H1 (cell line): ENCODE results near the gene CREG2. TPM values are rescaled to one million over a fixed set of nuclear protein-coding genes. Genes with fewer than 3 reads are reported as not detected.

Experiments used
- CTCF ChIA-PET: fragments of 300-600 bp; sonication (Branson Sonifier 250); formaldehyde crosslinking; loops from one replicate; lab custom pipeline; 2021; ENCODE audit not compliant: partially characterized antibody; lab: Charles Lee
- POLR2A ChIA-PET: fragments of 300-600 bp; sonication (Branson Sonifier 250); formaldehyde crosslinking; loops from one replicate; lab custom pipeline; 2021; ENCODE audit warnings: inconsistent platforms; ENCODE audit not compliant: partially characterized antibody; lab: Charles Lee
- DNase-seq, 2 experiments: peaks; one replicate each; pipeline versions ENCODE4 v3.0.0 to v3.0.0-alpha.2; 2010 to 2022; ENCODE audit warnings: low spot score in 2 of 2, low read depth in 1 of 2, mixed read lengths in 1 of 2
- FAIRE-seq: peaks from 2 replicates; lab custom pipeline; 2011; peaks lifted over from hg19 to GRCh38; lab: Jason Lieb, UNC
- H2AFZ ChIP-seq: 2 replicates; pipeline ENCODE4 v1.8.1; 2012; ENCODE audit warnings: low read length, inconsistent platforms
- H2AK5ac ChIP-seq: 2 replicates; pipeline ENCODE4 v1.6.1; 2013; ENCODE audit warnings: low read depth, low read length
- H2BK120ac ChIP-seq: replicated peaks from 2 replicates; pipeline ENCODE3; 2013; ENCODE audit warnings: low read depth, low read length, inconsistent platforms
- H2BK12ac ChIP-seq: 2 replicates; pipeline ENCODE4 v1.6.1; 2013; ENCODE audit warnings: low read depth, low read length
- H2BK15ac ChIP-seq: 2 replicates; pipeline ENCODE4 v1.6.1; 2013; ENCODE audit warnings: low read length
- H2BK20ac ChIP-seq: 2 replicates; pipeline ENCODE4 v1.6.1; 2013; ENCODE audit warnings: low read length
- H2BK5ac ChIP-seq: 2 replicates; pipeline ENCODE4 v1.6.1; 2013; ENCODE audit warnings: low read depth, low read length
- H3K14ac ChIP-seq: 2 replicates; pipeline ENCODE4 v1.6.1; 2013; ENCODE audit warnings: inconsistent platforms; ENCODE audit not compliant: insufficient read length
- H3K18ac ChIP-seq: 2 replicates; pipeline ENCODE4 v1.6.1; 2013; ENCODE audit warnings: low read length; ENCODE audit errors: extremely low read depth
- H3K23ac ChIP-seq: 2 replicates; pipeline ENCODE4 v1.6.1; 2013; ENCODE audit warnings: inconsistent platforms; ENCODE audit not compliant: insufficient read length
- H3K23me2 ChIP-seq: 2 replicates; pipeline ENCODE4 v1.6.1; 2013; ENCODE audit warnings: low read depth, low read length
- H3K27ac ChIP-seq: 2 replicates; pipeline ENCODE4 v1.6.1; 2011; ENCODE audit warnings: low read depth, low read length, inconsistent platforms
- H3K27me3 ChIP-seq, 4 experiments: replicated peaks in 1 of 4; 1 replicate in 1 of 4; 2 replicates in 3 of 4; pipeline versions ENCODE4 v1.6.1 to v1.8.1; 2011 to 2013; ENCODE audit warnings: low read length in 3 of 4, mild to moderate bottlenecking in 3 of 4, inconsistent platforms in 2 of 4, mixed read lengths in 2 of 4, moderate library complexity in 1 of 4; ENCODE audit not compliant: control insufficient read depth in 3 of 4, insufficient read depth in 3 of 4; ENCODE audit errors: extremely low read depth in 1 of 4
- H3K36me3 ChIP-seq, 4 experiments: 2 replicates each; pipeline versions ENCODE4 v1.6.1 to v1.8.1; 2011 to 2013; ENCODE audit warnings: mild to moderate bottlenecking in 4 of 4, low read length in 3 of 4, moderate library complexity in 2 of 4, control low read depth in 1 of 4, inconsistent platforms in 1 of 4; ENCODE audit not compliant: insufficient read depth in 4 of 4, control insufficient read depth in 2 of 4
- H3K4ac ChIP-seq: replicated peaks from 2 replicates; pipeline ENCODE3; 2013; ENCODE audit warnings: low read length, low read depth, mixed read lengths, inconsistent platforms; ENCODE audit not compliant: insufficient read length
- H3K4me1 ChIP-seq, 4 experiments: replicated peaks in 1 of 4; 1 replicate in 1 of 4; 2 replicates in 3 of 4; pipeline versions ENCODE4 v1.6.1 to v1.8.1; 2011 to 2013; ENCODE audit warnings: low read length in 3 of 4, inconsistent platforms in 2 of 4, mixed read lengths in 1 of 4; ENCODE audit not compliant: insufficient read depth in 4 of 4, control insufficient read depth in 3 of 4
- H3K4me2 ChIP-seq, 2 experiments: 2 replicates each; pipeline versions ENCODE4 v1.6.1 to v1.8.1; 2011 to 2013; ENCODE audit warnings: low read depth in 2 of 2, low read length in 2 of 2, control low read depth in 1 of 2, inconsistent platforms in 1 of 2, mild to moderate bottlenecking in 1 of 2; ENCODE audit not compliant: insufficient read depth in 1 of 2
- H3K4me3 ChIP-seq, 4 experiments: fragments of 200-600, 300-600 bp in 1 of 4; sonication (generic), shearing (Covaris generic), sonication (Bioruptor Twin) in 1 of 4; 2 replicates each; pipeline versions ENCODE4 v1.5.1 to v1.8.1; 2011 to 2016; ENCODE audit warnings: low read length in 4 of 4, low read depth in 3 of 4, control low read depth in 2 of 4, inconsistent platforms in 2 of 4, mild to moderate bottlenecking in 2 of 4, mixed read lengths in 1 of 4, moderate library complexity in 1 of 4; ENCODE audit not compliant: insufficient read depth in 2 of 4; ENCODE audit errors: extremely low read depth in 1 of 4
- H3K56ac ChIP-seq: replicated peaks from 2 replicates; pipeline ENCODE3; 2013; ENCODE audit warnings: low read depth, mild to moderate bottlenecking, mixed read lengths, low read length, inconsistent platforms; ENCODE audit not compliant: insufficient read length
- H3K79me1 ChIP-seq: 2 replicates; pipeline ENCODE4 v1.6.1; 2013; ENCODE audit warnings: low read depth, low read length, control low read depth
- H3K79me2 ChIP-seq, 2 experiments: 2 replicates each; pipeline versions ENCODE4 v1.6.1 to v1.8.1; 2012 to 2013; ENCODE audit warnings: low read length in 2 of 2, mild to moderate bottlenecking in 2 of 2, inconsistent platforms in 1 of 2; ENCODE audit not compliant: insufficient read depth in 2 of 2, control insufficient read depth in 1 of 2
- H3K9ac ChIP-seq, 4 experiments: replicated peaks in 1 of 4; 1 replicate in 1 of 4; 2 replicates in 3 of 4; pipeline versions ENCODE4 v1.6.1 to v1.8.1; 2011 to 2013; ENCODE audit warnings: low read depth in 3 of 4, low read length in 3 of 4, control low read depth in 2 of 4, mild to moderate bottlenecking in 2 of 4, moderate library complexity in 2 of 4, inconsistent platforms in 1 of 4; ENCODE audit errors: extremely low read depth in 1 of 4
- H3K9me3 ChIP-seq, 2 experiments: 2 replicates each; pipeline versions ENCODE4 v1.6.1 to v1.8.1; 2012 to 2013; ENCODE audit warnings: mild to moderate bottlenecking in 2 of 2, moderate library complexity in 2 of 2, control low read depth in 1 of 2, inconsistent platforms in 1 of 2, low read depth in 1 of 2, low read length in 1 of 2, mixed read lengths in 1 of 2; ENCODE audit not compliant: insufficient read depth in 2 of 2
- H4K20me1 ChIP-seq, 2 experiments: replicated peaks in 1 of 2; 2 replicates each; pipeline versions ENCODE3 to v1.8.1; 2011 to 2013; ENCODE audit warnings: inconsistent platforms in 2 of 2, low read length in 2 of 2, mild to moderate bottlenecking in 1 of 2; ENCODE audit not compliant: insufficient read depth in 2 of 2, control insufficient read depth in 1 of 2
- H4K5ac ChIP-seq: 2 replicates; pipeline ENCODE4 v1.6.1; 2013; ENCODE audit warnings: low read length, low read depth, mixed read lengths, inconsistent platforms; ENCODE audit not compliant: insufficient read length
- H4K8ac ChIP-seq: 2 replicates; pipeline ENCODE4 v1.8.0; 2013; ENCODE audit warnings: mild to moderate bottlenecking, moderate library complexity, low read length, inconsistent platforms; ENCODE audit not compliant: insufficient read depth; ENCODE audit errors: extremely low read depth
- H4K91ac ChIP-seq: replicated peaks from 2 replicates; pipeline ENCODE3; 2013; ENCODE audit warnings: low read length, mixed read lengths, inconsistent platforms; ENCODE audit not compliant: insufficient read length
- CEBPB ChIP-seq: IDR thresholded peaks from 2 replicates; pipeline ENCODE4 v1.6.1; 2012; ENCODE audit warnings: low read depth, low read length
- CHD1 ChIP-seq: IDR thresholded peaks from 2 replicates; pipeline ENCODE4 v1.6.1; 2012; ENCODE audit warnings: low read depth, low read length, improper control_type of control experiment
- FOSL1 ChIP-seq: IDR thresholded peaks from 2 replicates; pipeline ENCODE4 v1.6.1; 2011; ENCODE audit warnings: mild to moderate bottlenecking, low read depth, low read length, moderate library complexity; ENCODE audit not compliant: insufficient read depth
- HDAC2 ChIP-seq, 2 experiments: fragments of 300-600 bp in 1 of 2; sonication (generic) in 1 of 2; IDR thresholded peaks; 2 replicates each; pipeline ENCODE4 v1.6.1; 2011 to 2012; ENCODE audit warnings: low read depth in 2 of 2, low read length in 2 of 2, mild to moderate bottlenecking in 2 of 2, moderate library complexity in 2 of 2, borderline replicate concordance in 1 of 2, inconsistent platforms in 1 of 2
- POLR2A ChIP-seq, 2 experiments: IDR thresholded peaks; 1 replicate in 1 of 2; 2 replicates in 1 of 2; pipeline ENCODE4 v1.6.1; 2011; ENCODE audit warnings: low read depth in 2 of 2, low read length in 2 of 2, mild to moderate bottlenecking in 2 of 2; ENCODE audit errors: control extremely low read depth in 1 of 2
- SIN3A ChIP-seq, 2 experiments: IDR thresholded peaks in 1 of 2; conservative IDR thresholded peaks in 1 of 2; 2 replicates each; pipeline ENCODE4 v1.6.1; 2011 to 2012; ENCODE audit warnings: low read length in 2 of 2, improper control_type of control experiment in 1 of 2, low read depth in 1 of 2, mild to moderate bottlenecking in 1 of 2
- SP2 ChIP-seq: IDR thresholded peaks from 2 replicates; pipeline ENCODE4 v1.6.1; 2012; ENCODE audit warnings: mild to moderate bottlenecking, low read length, inconsistent platforms
- SRF ChIP-seq: IDR thresholded peaks from 2 replicates; pipeline ENCODE4 v1.6.1; 2011; ENCODE audit warnings: mild to moderate bottlenecking, low read depth, low read length, moderate library complexity
- WGBS, 2 experiments: shearing (Covaris generic) in 1 of 2; methylation state at CpG; one replicate each; pipeline versions ENCODE4 v1.1.6 to v1.1.7; 2013 to 2015; ENCODE audit warnings: low lambda C conversion rate in 2 of 2, mixed read lengths in 2 of 2, inconsistent platforms in 1 of 2, low coverage in 1 of 2, missing lambda C conversion rate in 1 of 2; ENCODE audit not compliant: insufficient replicate concordance in 2 of 2, insufficient coverage in 1 of 2, insufficient read length in 1 of 2; ENCODE audit errors: extremely low coverage in 1 of 2, missing lambda C conversion rate in 1 of 2; 5-methylcytosine and 5-hydroxymethylcytosine counted together
- polyA plus RNA-seq, 7 experiments: library from polyadenylated mRNA; depleted of rRNA in 3 of 7; stranded (reverse) in 5 of 7; unstranded in 2 of 7; fragments of >200 nt in 5 of 7; fragments of 200-250 nt in 2 of 7; gene quantifications; 1 replicate in 5 of 7; 2 replicates in 1 of 7; 4 replicates in 1 of 7; pipeline versions ENCODE4 v1.2.1 to v1.2.3, GENCODE V29; 2011 to 2013; ENCODE audit warnings: missing spikeins in 2 of 7, mixed read lengths in 2 of 7
- total RNA-seq: library from RNA; stranded (reverse); fragmentation: NEBNext Ultra II Directional; extraction: Animal tissue kit (Norgen Biotek cat#: 25700); gene quantifications from 2 replicates; pipeline ENCODE4 v1.2.1, GENCODE V29; 2021
- TF ChIP-seq, protein P1 (sequence below): IDR thresholded peaks from 2 replicates; pipeline ENCODE4 v1.6.1; 2011; ENCODE audit warnings: low read length, improper control_type of control experiment
- TF ChIP-seq, protein P2 (sequence below), 3 experiments: IDR thresholded peaks; 1 replicate in 2 of 3; 2 replicates in 1 of 3; pipeline versions ENCODE4 v1.5.1 to v1.6.1; 2011; ENCODE audit warnings: low read length in 3 of 3, mild to moderate bottlenecking in 3 of 3, inconsistent platforms in 2 of 3, low read depth in 1 of 3, moderate library complexity in 1 of 3; ENCODE audit not compliant: insufficient read depth in 1 of 3; ENCODE audit errors: control extremely low read depth in 1 of 3

CREG2 gene
- total and polyA plus RNA-seq, 2 of the 8 experiments (the other 6 are each of a cell fraction or from before 2014, with no cell fraction given): 2.0 to 2.2 TPM

DNA sequence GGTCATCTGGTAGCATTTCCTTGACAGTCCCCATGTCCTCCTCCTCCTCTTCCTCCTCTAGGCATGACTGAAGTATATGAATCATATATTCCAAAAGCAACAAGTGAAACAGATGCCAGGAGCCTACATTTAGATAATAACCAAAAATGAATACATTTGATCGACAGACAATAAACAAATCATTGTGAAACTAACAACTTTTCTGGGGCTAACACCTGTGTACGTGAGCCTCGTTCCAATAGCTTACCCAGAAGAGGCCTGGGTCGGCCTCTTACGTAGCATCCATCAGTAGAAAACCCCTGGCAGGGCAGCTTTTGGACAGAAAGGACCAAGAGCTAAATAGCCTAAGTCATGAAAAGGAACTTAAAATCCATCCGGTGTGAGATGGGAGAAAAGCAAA, 15.3 kb upstream of the CREG2 start:
- Histone ChIP-seq H3K4ac (no peak overlapping the region), H3K27me3 (no peaks in the 10 kb centered on the region), H3K23me2 (no peaks in the 10 kb centered on the region), H4K5ac (no peak overlapping the region), H3K14ac (no peak overlapping the region), H2AFZ (no peak overlapping the region), H3K36me3 (no peaks in the 10 kb centered on the region), H3K4me2 (no peak overlapping the region), H4K91ac (no peak overlapping the region), H2AK5ac (no peak overlapping the region), H3K79me2 (no peaks in the 10 kb centered on the region), H3K56ac (no peak overlapping the region), H3K9me3 (no peaks in the 10 kb centered on the region), H2BK20ac (no peak overlapping the region), H3K79me1 (no peaks in the 10 kb centered on the region), H3K27ac (no peak overlapping the region), H3K4me3 (no peak overlapping the region), H4K8ac (no peak overlapping the region), H4K20me1 (no peaks in the 10 kb centered on the region), H3K18ac (no peak overlapping the region), H2BK5ac (no peak overlapping the region), H3K23ac (no peak overlapping the region), H2BK12ac (no peak overlapping the region), H2BK15ac (no peak overlapping the region), H3K9ac (no peak overlapping the region), H3K4me1 (peaks cover 1 to 7% (median 3%) of the 10 kb centered on the region in 4 experiments; a peak in 4 of 7 replicates), H2BK120ac (no peak overlapping the region)
- FAIRE-seq (no peak), DNase-seq (no peak)
- CTCF ChIA-PET: interaction anchor here (0.6 to 3.3 kb wide), 8 partner anchors 8 to 322 kb away, joined by 3 to 15 read pairs (median 3); partner anchors contain the start of gene CREG2
- POLR2A ChIA-PET: no interaction called here
- 97% methylated on average over 6 of the region's 6 CpGs; no CpG with 5 or more reads in 1 of the 2 experiments for WGBS, 2 experiments
- no peak for TF ChIP-seq SRF
- TF ChIP-seq SIN3A (conservative IDR thresholded peaks at IDR 0.05 in 1 of 2, IDR thresholded peaks at IDR 0.05 in 1 of 2; ENCODE audit: low read depth in 1 of 2, low read length in 2 of 2): no peak
- no peak for TF ChIP-seq SP2
- TF ChIP-seq, protein P1, sequence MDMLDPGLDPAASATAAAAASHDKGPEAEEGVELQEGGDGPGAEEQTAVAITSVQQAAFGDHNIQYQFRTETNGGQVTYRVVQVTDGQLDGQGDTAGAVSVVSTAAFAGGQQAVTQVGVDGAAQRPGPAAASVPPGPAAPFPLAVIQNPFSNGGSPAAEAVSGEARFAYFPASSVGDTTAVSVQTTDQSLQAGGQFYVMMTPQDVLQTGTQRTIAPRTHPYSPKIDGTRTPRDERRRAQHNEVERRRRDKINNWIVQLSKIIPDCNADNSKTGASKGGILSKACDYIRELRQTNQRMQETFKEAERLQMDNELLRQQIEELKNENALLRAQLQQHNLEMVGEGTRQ: no peak
- no peak for TF ChIP-seq HDAC2 (IDR thresholded peaks at IDR 0.05; ENCODE audit: borderline replicate concordance in 1 of 2, low read depth in 2 of 2, low read length in 2 of 2)
- no peak for TF ChIP-seq CHD1
- TF ChIP-seq CEBPB: no peak
- no peak for TF ChIP-seq FOSL1
- no peak for TF ChIP-seq POLR2A (IDR thresholded peaks at IDR 0.05; ENCODE audit: control extremely low read depth in 1 of 2, low read depth in 2 of 2, low read length in 2 of 2)
- TF ChIP-seq, protein P2, sequence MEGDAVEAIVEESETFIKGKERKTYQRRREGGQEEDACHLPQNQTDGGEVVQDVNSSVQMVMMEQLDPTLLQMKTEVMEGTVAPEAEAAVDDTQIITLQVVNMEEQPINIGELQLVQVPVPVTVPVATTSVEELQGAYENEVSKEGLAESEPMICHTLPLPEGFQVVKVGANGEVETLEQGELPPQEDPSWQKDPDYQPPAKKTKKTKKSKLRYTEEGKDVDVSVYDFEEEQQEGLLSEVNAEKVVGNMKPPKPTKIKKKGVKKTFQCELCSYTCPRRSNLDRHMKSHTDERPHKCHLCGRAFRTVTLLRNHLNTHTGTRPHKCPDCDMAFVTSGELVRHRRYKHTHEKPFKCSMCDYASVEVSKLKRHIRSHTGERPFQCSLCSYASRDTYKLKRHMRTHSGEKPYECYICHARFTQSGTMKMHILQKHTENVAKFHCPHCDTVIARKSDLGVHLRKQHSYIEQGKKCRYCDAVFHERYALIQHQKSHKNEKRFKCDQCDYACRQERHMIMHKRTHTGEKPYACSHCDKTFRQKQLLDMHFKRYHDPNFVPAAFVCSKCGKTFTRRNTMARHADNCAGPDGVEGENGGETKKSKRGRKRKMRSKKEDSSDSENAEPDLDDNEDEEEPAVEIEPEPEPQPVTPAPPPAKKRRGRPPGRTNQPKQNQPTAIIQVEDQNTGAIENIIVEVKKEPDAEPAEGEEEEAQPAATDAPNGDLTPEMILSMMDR (IDR thresholded peaks at IDR 0.05; ENCODE audit: control extremely low read depth in 1 of 3, insufficient read depth in 1 of 3, low read depth in 1 of 3, low read length in 3 of 3): no peak
